GM19023 (cell line): ENCODE data around the gene ANGEL1.

Source experiments
- ATAC-seq: cut with Tn5 transposase; IDR thresholded peaks from one replicate; pipeline ENCODE4 v1.9.1; 2021; ENCODE audit warnings: mild to moderate bottlenecking, moderate library complexity; ENCODE audit not compliant: unreplicated experiment

The ANGEL1 gene

DNA sequence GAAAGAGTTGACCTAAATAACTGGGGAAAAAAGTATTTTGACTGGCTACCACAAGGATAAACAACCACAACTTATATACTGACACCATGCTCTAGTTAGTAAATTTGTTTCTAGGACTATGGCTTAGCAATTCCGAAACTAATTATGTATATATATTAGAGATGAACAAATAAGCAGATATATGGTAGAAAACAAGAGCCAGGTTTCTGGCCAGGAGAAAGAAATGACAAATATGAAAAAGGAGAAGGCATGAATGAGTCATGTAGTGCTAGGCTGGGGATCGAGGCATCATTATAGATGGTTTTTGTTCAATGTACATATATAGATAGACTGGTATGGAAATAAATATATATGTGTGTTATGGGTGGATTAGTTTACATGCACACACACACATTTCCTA lies 8.0 kb upstream of the ANGEL1 start:
- no peak for ATAC-seq

DNA sequence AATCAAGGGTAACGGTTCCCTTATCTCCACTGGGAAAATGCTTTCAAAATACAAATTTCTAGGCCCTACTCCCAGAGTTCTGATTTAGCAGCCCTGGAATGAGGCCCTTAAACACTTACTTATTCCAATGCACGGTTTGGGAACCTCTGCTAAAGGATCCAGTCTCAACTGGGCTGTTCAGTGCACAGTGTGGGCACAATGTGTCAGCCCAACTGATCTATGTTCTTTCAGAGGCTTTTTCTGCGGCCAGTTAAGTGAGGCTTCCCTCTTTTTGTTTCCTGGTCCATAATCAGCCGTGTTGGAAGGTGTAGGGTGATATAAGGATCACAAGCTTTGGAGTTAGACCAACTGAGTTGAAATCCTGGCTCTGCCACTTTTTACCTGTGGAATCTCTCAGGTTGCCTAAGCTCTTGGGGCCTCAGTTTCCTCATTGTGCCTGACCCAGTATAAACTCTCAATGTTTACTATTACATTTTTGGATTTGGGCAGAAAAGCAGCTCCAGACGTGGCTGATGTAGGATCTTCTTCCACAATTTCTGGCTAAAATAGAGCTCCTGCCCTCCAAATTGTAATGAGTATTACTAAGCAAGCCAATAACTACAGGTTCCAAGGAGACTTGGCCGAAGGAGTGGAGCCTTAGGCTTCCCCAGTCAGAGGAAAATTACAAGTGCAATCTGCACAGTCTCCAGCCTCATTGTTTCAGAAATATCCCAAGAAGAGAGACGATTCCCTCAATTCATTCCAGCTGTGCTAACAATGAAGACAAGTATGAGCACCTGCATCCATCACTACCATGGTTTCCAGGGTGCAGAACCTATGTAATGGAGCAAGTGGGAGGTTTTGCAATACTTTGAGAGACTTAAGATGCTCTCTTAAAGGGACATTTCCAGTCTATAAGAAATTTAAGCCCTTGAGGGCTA lies 2.3 kb upstream of the ANGEL1 start:
- ATAC-seq: no peak

DNA sequence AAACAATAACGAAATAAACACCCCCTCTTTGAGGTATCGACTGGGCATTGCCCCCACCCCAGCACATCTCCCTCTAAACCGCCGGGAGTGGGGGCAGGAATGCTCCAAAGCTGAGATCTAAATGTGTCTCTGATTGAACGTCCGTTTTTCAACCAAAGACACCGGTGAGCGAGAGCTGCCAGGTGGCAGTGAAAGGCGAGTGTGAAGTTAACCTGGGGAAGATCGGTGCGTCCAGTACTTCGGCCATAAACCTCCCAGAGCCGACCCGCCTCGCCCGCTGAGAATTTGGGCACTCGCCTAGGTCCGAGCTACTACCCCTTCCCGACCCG lies 625 bp downstream of the ANGEL1 start:
- ATAC-seq: peak; percentile 20

DNA sequence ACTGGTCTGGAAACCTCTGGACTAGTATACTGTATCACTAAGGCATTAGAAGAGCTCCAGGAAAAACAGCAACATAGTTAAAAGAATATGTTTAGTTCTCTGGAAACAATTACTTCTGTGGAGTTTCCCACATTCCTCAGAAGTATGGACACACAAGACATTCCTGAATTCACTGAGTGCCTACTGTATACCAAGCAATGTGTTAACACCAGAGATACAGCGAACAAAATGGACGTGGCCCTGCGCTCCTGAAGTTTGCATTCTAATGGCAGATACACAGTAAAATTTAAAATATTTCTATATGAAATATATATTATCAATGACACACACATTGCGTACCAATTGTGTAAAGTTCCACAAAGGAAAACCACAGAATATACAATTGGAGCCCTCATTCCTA lies 1.1 kb downstream of the ANGEL1 start:
- no peak for ATAC-seq

DNA sequence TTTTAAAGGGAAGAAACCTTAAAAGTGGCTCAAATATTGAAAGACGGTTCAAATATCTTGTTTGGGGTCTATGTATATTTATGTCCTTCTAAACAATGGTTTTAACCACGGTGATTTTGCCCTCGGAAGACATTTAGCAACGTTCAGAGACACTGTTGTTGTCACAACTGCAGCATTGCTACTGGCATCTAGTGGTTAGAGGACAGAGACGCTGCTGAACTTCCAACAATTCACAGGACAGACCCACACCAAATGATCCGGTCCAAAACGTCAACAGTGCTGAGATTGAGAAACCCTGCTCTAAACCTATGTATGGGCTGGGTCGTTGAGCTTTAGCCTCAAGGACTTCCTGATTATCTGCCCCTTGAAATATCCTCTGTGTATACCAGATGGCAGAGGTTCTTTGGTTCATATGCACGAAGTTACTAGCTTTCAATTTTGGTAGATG lies 1.7 kb downstream of the ANGEL1 start:
- no peak for ATAC-seq

DNA sequence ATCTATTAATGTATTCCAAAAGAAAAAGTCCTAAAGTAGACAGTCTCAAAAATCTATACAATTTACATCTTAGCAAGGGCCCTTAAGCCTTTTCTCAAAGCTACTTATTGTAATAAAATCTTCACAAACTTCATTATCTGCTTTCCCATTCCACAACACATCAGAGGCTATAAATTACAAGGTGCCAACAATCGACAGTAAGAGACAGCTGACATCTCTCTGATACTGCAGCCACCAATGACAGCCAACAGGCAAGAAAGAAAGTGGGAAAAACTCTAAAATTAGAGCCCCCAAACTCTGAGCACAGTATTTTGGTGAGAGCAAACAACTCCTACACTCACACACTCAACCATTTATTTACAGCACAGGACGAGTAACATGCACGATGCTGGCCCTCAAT lies 2.2 kb downstream of the ANGEL1 start:
- no peak for ATAC-seq

DNA sequence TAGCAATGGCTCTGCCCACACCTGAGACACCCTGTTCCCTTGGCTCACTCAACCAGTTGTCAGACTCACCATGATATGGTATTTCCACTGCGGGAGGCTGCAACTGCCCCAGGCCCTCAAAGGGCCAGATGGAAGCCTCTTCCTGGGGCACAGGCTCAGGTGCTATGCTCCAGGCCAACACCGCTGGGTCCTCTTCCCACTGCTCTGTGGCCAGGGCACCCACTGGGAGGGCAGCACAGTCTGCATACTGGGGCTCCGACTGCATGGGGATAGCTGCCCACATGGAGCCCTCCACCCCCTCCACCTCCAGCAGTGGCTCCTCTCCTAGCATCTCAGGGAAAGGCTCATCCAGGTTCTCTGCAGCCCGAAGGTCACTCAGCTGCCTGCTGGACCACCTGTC lies 3.7 kb downstream of the ANGEL1 start:
- no peak for ATAC-seq

DNA sequence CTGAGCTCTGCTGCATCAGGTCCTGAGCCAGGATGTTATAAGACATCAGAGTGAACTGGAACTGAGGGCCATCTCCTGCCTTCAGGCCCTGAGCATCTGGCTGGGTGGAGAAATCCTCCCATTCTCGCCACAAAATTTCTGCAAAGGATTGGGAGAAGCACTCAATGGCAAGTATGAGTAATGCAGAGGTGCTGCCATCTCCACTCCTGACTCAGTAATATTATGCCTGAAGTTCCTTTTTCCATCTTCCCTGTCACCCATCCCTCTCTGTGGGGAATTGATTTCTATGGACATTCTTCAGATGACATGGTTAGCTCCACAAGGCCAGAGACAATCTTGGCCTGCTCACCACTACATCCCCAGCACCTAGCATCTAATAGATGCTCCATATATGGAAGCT lies 4.7 kb downstream of the ANGEL1 start:
- no peak for ATAC-seq

DNA sequence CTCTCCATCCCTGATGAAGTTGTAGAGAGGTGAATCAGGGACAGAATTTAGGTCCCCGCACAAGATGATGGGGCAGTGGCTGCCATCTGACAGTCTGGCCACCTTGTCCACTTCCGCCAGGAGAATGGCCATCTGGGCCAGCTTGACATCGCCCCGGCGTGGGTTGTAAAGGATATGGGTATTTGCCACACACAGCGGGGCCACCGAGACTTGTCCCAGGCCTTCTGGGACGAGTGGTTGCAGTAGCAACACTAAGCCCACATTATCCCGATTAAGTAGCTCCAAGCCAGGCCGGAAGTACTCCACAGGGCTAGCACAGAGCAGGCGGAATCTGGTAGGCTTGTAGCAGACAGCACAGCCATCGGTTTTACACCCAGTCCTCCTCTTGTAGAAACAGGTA lies 6.2 kb downstream of the ANGEL1 start:
- no peak for ATAC-seq

DNA sequence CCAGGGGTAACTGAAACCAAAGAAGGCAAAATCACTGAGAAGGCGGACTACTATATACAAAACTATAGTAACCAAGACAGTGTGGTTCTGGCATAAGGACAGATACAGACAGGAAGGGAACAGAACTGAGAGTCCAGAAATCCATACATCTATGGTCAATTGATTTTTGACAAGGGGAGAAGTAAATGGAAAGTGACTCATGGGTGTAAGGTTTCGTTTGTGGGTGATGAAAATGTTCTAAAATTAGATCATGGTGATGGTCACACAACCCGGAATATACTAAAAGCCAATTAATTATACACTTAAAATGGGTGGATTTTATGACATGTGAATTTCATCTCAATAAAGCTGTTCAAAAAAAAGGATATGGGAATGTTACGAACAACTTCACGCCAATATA lies 18.7 kb downstream of the ANGEL1 start:
- no peak for ATAC-seq

DNA sequence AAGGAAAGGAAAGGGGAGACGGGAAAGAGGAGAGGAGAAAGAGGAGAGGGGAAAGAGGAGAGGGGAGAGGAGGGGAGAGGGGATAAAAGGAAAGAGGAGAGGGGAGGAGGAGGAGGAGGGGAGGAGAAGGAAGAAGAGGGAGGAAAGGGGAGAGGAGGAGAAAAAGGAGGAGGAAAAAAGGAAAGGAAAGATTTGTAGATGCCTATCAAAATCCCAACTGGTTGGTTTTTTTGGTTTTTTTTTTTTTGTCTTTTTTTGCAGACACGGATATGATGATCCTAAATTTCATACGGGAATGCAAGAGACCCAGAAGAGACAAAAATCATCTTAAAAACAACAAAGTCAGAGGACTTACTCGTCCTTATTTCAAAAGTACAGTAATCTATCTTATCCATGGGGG lies 19.4 kb downstream of the ANGEL1 start:
- ATAC-seq: no peak

DNA sequence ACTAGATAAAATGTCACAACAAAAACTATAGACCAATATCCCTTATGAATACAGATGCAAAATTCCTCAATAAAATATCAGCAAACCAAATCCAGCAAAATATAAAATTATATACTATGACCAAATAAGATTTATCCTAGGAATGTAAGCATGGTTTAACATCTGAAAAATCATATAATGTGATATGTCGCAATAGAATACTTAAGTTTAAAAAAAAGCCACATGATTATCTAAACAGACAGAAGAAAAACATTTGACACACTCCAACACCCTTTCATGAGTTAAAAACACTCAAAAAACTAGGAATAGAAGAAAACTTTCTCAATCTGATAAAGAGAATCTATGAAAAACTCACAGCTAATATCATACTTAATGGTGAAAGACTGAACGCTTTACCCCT lies 20.3 kb downstream of the ANGEL1 start:
- no peak for ATAC-seq

DNA sequence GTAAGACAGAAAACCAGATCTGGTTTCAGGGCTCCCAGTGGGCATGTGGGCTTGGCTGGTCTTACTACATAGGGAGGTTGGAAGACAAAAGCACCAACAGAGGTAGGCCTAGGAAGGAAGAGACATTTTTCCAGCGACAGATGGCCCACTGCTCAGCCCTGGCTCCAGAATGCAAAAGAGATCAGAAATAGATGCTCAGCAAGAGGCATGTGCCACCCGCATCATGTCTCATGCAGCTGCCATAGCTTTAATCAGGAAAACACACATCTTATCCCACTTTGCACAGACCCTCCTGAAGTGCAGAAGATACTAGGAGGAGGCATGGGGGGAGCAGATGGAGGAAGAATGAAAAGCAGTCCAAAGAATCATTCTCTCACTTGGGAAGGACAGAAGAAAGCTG lies 26.1 kb downstream of the ANGEL1 start:
- ATAC-seq: no peak

DNA sequence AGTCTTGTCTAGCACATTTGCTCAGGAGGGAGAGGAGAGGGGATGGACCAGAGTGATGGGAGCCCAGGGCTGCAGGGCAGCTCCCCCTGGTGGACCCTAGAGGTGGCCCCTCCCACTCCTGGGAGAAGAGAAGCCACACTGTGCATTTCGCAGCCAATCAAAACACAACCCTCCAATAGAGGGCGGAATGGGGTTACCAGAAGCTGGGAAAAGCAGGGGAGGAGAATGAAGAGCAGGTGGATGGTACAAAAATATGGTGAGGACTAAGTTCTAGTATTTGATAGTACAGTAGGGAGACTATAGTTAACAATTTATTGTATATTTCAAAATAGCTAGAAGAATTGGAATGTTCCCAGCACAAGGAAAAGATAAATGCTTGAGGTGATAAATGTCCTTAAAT lies 27.8 kb downstream of the ANGEL1 start:
- ATAC-seq: no peak

DNA sequence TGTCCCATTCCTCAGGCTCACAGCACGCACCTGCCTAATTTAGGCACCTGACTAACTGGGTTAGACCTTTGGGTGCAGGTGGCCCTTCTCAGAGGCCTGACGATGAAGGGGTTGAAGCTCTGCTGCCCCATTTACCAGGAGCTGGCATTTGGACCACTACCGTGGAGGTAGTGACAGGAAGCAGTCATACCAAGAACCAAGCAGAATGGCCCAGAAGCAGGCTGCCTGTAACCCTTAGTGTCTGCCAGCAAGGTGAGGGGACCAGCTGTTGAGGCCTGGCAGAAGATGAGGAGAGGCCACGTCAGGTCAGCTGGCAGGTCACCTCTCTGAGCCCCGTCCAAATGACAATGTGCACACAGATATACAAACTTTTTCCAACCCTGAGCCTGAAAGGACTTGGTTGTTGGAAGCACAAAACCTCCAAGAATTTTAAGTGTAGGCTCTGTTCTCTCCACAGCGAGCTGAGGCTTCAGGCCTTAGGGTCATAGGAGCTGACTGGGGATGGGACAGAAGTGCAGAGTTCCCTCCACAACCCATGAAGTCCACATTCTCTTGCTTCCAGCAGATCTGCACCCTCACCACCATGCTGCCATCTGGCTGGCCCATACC lies 28.3 kb downstream of the ANGEL1 start:
- ATAC-seq: no peak

DNA sequence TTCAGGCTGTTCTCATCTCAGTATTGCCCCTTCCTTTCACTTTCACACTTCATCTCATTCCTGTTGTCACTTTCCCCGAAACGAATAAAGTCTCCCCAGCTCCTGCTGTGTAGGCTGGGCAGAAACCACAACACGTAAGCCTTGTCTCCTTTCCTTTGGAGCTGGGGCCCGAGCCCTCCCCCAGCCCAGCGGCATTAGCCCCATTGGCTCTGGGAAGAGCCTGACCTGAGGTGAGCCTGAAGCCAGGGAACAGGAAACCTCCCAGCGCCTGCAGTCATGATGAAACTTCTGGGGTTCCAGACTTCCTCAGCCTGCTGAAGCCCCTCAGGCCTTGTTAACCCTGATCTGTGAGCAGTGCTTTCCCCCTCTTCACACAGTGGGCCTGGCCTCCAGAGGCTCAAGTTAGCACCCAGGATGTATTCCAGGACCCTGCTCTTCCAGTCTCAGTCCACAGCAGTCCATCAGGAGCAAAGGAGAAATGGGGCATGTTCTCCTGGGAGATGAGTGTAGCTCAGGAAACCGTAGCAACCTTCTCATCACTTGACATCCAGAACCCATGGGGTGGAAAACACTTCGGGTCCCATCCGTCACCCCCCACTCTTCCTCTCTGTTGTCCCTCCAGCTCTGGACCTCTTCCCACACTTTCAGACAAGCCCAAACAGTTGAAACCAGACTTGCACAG lies 29.7 kb downstream of the ANGEL1 start:
- ATAC-seq: no peak

DNA sequence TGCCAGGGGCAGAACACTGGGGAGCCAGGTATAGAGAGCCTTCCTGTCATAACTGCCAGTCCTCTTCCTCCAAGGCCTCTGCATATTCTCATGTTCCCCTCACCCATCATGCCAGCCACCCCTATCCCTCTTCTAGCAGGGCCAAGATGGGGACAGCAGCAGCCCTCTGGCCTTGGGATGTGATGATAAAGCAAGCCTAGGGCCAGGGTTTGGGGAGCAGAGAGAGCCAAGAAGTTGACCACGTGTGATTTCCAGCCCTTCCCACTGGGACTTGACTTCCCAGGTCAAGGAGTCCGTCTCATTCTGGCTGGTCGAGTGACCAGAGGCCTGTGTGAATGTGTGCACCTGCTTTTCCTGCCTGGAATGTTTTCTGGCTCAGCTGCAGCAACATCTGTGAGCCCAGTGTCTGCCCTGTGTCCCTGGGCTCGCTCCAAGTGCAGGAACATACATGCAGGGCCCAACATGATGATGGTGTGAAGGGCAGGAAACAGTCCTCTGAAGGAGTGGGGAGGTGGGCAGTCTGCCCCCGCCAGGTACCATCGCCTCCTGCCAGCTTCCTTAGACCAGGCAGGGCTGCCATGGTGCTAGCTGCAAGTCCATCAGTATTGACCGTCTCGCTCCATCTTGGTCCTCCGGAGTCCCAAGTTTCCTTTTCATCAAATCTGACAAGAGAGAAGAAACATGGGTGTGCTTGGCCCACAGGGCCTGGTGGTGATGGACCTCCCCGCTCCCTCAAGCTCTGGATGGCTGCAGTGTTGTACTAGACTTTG lies 30.4 kb downstream of the ANGEL1 start:
- no peak for ATAC-seq

DNA sequence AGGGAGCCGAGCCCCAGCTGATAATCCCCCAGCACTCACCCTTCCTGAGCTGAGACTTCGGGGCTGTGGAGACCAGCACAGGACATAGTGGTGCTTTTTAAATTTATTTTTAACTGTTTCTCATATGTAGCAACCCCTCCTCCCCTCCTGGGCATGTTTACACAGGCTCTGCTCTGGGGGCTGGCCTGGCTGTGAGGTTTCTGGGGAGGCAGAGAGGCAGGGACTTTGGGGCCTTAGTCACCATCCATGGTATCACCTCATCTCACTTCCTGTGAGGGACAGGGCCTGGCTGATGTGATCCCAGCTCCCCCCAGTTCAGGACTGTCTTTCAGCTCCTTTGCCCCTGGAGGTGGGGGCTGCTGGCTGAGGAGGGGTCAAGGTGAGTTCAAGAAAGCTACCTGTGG lies 31.0 kb downstream of the ANGEL1 start:
- no peak for ATAC-seq

DNA sequence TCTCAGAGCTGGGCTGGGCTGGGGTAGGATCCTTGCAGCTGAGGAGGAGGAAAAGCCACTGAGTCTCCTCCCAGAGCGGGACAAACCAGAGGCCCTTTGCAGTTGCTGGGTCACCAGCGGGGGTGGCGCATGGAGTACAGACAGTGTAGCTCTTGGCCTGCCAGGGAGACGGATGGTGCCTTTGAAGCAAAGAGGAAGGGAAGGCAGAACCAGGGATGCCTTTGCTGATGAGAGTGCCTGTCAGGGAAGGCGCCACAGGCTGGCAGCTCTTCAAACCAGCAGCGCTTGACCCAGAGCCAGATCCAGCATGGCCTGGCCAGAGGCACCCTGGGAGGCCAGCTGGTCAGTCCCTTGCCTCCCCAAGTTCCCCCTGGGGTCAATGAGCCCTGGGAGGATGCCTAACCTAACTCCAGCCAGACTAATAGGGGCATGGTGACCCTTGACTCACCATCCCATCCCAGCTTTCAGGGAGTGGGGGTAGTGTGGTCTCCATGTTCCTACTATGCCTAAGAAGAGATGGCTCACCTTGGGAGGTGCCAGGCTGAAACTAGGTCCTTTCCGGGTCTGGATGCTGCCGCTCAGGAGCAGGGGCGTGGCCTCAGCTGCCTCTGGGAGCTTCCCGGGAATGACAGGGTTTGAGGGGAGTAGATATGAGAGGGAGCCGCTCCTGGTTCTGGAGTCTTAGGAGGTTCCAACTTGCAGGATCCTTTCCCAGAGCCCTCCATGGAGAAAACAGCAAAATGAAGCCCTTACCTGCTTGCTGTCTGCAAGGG lies 31.6 kb downstream of the ANGEL1 start:
- ATAC-seq: no peak

DNA sequence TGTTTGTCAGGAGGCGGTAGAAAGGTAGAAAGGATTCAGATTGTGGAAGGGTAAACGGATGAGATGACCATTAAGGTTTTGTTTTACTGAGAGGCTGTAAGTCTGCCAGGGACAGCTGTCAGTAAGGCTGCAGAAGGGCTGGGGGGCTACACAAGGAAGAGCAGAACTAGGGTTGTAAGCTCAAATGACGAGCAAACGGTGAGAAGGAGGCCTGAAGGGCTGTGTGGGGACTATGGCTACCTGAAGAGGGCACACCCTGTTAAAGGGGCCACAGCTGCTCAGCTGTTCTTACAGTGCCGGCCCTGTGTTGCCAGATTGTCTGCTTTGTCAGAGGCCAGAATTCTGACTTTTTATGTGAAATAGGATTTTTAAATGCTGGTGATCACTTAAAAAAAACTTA lies 32.3 kb downstream of the ANGEL1 start:
- ATAC-seq: no peak

DNA sequence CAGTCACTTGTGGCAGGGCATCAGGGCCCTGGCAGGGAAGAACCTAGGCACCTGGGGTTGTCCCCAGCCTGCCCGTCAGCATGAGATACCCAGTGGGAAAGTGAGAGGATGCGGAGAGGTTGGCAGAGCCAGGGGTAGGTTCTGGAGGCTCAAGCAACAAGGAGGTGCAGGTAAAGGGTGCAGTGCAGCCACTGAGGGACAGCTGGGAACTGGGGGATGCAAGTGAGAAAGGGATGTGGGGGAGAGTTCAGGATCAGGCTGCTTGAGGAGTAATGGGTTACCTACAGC lies 32.7 kb downstream of the ANGEL1 start:
- ATAC-seq: no peak
